Measurements from ENCODE around the gene CNTNAP5.

DNA sequence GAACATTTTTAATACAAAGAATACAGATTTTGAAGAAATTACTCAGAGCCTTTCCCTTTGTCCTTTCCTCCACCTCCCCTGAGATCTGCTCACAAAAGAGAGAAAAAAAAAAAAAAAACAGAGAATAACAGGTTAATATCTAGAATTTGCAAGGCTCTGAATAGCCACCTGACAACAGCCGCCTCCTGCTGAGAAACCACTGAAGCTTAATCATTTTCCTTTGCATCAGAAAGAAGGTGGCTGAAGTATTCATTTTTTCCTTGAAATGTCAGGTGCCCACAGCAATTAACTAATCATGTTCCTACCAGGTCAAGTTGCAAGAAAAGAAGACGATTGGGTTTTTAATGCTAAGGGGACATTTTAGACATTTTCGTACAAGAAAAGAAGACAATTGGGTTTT, 21.2 kb downstream of the CNTNAP5 start:
- TF ChIP-seq, protein P1, sequence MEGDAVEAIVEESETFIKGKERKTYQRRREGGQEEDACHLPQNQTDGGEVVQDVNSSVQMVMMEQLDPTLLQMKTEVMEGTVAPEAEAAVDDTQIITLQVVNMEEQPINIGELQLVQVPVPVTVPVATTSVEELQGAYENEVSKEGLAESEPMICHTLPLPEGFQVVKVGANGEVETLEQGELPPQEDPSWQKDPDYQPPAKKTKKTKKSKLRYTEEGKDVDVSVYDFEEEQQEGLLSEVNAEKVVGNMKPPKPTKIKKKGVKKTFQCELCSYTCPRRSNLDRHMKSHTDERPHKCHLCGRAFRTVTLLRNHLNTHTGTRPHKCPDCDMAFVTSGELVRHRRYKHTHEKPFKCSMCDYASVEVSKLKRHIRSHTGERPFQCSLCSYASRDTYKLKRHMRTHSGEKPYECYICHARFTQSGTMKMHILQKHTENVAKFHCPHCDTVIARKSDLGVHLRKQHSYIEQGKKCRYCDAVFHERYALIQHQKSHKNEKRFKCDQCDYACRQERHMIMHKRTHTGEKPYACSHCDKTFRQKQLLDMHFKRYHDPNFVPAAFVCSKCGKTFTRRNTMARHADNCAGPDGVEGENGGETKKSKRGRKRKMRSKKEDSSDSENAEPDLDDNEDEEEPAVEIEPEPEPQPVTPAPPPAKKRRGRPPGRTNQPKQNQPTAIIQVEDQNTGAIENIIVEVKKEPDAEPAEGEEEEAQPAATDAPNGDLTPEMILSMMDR (IDR thresholded peaks at IDR 0.05; ENCODE audit: low read length) = no peak
- no peak for TF ChIP-seq EZH2 (optimal IDR thresholded peaks at IDR 0.05; ENCODE audit: low read depth, low read length)

Data from MM.1S (cell line).